ENCODE measurements around the gene TACC2.

TACC2 gene

DNA sequence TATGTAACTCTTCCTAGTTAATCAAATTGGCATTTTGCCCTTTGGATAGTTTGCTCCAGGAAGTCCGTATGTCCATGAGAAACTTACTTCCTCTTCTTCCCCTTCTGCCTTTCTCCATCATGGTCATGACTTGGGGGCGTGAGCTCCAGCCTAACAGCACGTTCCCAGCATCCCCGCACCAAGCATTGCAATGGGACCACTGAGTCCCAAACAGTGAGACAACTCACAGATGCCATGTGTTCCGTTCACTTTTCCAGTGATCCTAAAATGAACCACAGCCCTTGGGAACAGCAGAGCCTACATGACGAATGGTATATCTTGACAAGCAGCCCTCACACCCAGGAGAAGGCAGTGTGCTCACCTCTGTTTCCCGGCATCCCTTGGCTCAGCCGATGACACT lies 292.8 kb downstream of the TACC2 start:
- Histone ChIP-seq H3K27me3 (ENCODE audit: insufficient read depth, low read length, poor library complexity) (no peaks in the 10 kb centered on the region), H3K23ac (ENCODE audit: low read length) (no peak overlapping the region), H3K18ac (ENCODE audit: low read length) (no peak overlapping the region), H3K9ac (ENCODE audit: low read length) (no peak overlapping the region), H3K79me2 (ENCODE audit: control insufficient read depth, insufficient read depth, low read length) (no peaks in the 10 kb centered on the region), H3K27ac (ENCODE audit: low read depth, low read length) (no peak overlapping the region), H2BK120ac (ENCODE audit: low read depth, low read length) (no peak overlapping the region), H2AK5ac (ENCODE audit: low read length) (no peak overlapping the region), H3K4me3 (ENCODE audit: low read length) (no peak overlapping the region), H3K4me2 (ENCODE audit: low read length) (no peak overlapping the region), H3K56ac (ENCODE audit: low read length) (no peak overlapping the region), H3K36me3 (ENCODE audit: control insufficient read depth, insufficient read depth, low read length) (no peaks in the 10 kb centered on the region), H3K4ac (ENCODE audit: low read depth, low read length) (no peak overlapping the region), H3K4me1 (ENCODE audit: control insufficient read depth, low read depth, low read length) (peaks cover 2% of the 10 kb centered on the region), H4K5ac (ENCODE audit: low read length) (no peak overlapping the region), H3K79me1 (ENCODE audit: low read length) (no peaks in the 10 kb centered on the region), H4K8ac (ENCODE audit: low read depth, low read length) (no peak overlapping the region), H2BK5ac (ENCODE audit: low read length) (no peak overlapping the region), H2BK15ac (replicated peaks; ENCODE audit: low read depth) (no peak overlapping the region)
- DNase-seq = no peak
- no CpG with 5 or more reads among the region's 8 CpGs for WGBS (ENCODE audit: extremely low coverage, insufficient coverage, low lambda C conversion rate)

DNA sequence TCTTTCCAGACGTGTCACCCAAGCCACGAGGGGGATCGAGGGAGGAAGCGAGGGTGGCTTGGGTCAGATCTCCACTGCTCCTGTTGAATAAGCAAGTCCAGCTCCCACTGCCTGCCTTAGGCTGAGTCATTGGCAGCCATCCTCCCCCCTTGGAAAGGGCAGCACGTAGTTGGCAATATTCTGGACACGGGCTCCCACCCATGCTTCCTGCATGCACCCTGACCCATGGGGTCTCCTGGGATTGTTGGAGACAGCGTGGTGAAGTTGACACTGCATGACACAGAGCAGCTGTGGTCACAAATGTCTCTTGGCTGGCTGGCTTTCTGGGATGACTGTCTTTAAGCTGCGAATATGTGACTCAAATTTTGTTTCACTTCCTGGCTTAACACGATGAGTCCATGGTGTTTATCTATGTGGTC lies 293.3 kb downstream of the TACC2 start:
- no peak overlapping the region for H2AK5ac ChIP-seq (ENCODE audit: low read length)
- H3K36me3 ChIP-seq (ENCODE audit: control insufficient read depth, insufficient read depth, low read length) = no peaks in the 10 kb centered on the region
- H3K27ac ChIP-seq (ENCODE audit: low read depth, low read length) = no peak overlapping the region
- no peak for DNase-seq
- no peak overlapping the region for H2BK5ac ChIP-seq (ENCODE audit: low read length)
- H3K56ac ChIP-seq (ENCODE audit: low read length) = no peak overlapping the region
- no peaks in the 10 kb centered on the region for H3K79me1 ChIP-seq (ENCODE audit: low read length)
- H3K23ac ChIP-seq (ENCODE audit: low read length) = no peak overlapping the region
- no peaks in the 10 kb centered on the region for H3K27me3 ChIP-seq (ENCODE audit: insufficient read depth, low read length, poor library complexity)
- no peak overlapping the region for H3K18ac ChIP-seq (ENCODE audit: low read length)
- no CpG with 5 or more reads among the region's 9 CpGs for WGBS (ENCODE audit: extremely low coverage, insufficient coverage, low lambda C conversion rate)
- no peak overlapping the region for H4K5ac ChIP-seq (ENCODE audit: low read length)
- H3K4me2 ChIP-seq (ENCODE audit: low read length) = no peak overlapping the region
- H3K9ac ChIP-seq (ENCODE audit: low read length) = no peak overlapping the region
- H3K4ac ChIP-seq (ENCODE audit: low read depth, low read length) = no peak overlapping the region
- H3K79me2 ChIP-seq (ENCODE audit: control insufficient read depth, insufficient read depth, low read length) = no peaks in the 10 kb centered on the region
- no peak overlapping the region for H4K8ac ChIP-seq (ENCODE audit: low read depth, low read length)
- H2BK15ac ChIP-seq (replicated peaks; ENCODE audit: low read depth) = no peak overlapping the region
- no peak overlapping the region for H2BK120ac ChIP-seq (ENCODE audit: low read depth, low read length)
- no peak overlapping the region for H3K4me3 ChIP-seq (ENCODE audit: low read length)
- H3K4me1 ChIP-seq (ENCODE audit: control insufficient read depth, low read depth, low read length) = peaks cover 2% of the 10 kb centered on the region

DNA sequence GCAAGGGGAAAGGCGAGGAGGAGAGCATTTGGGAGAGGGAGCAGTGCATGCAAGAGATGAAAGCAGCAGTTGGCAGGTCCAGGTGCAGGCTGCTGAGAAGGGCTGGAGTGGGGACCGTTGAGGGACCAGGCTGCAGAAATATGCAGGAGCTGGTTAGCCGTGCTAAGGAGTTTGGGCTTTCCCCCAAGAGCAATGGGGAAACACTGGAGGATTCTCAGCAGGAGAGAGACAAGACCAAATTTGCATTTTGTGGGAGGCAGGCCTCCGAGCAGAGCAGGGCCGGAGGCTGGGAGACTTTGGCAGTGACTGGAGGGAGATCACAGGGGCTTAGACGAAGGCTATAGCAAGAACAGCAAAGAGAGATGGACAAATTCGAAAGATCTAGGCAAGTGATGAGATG lies 293.9 kb downstream of the TACC2 start:
- H3K27ac ChIP-seq (ENCODE audit: low read depth, low read length) = no peak overlapping the region
- no peaks in the 10 kb centered on the region for H3K27me3 ChIP-seq (ENCODE audit: insufficient read depth, low read length, poor library complexity)
- no peak overlapping the region for H3K18ac ChIP-seq (ENCODE audit: low read length)
- H3K79me1 ChIP-seq (ENCODE audit: low read length) = no peaks in the 10 kb centered on the region
- H3K4me3 ChIP-seq (ENCODE audit: low read length) = no peak overlapping the region
- H4K8ac ChIP-seq (ENCODE audit: low read depth, low read length) = no peak overlapping the region
- H3K79me2 ChIP-seq (ENCODE audit: control insufficient read depth, insufficient read depth, low read length) = no peaks in the 10 kb centered on the region
- peaks cover 2% of the 10 kb centered on the region for H3K4me1 ChIP-seq (ENCODE audit: control insufficient read depth, low read depth, low read length)
- no peak overlapping the region for H4K5ac ChIP-seq (ENCODE audit: low read length)
- H3K9ac ChIP-seq (ENCODE audit: low read length) = no peak overlapping the region
- no peak overlapping the region for H3K4me2 ChIP-seq (ENCODE audit: low read length)
- peak; percentile 44 for DNase-seq
- no peak overlapping the region for H3K23ac ChIP-seq (ENCODE audit: low read length)
- no CpG with 5 or more reads among the region's 7 CpGs for WGBS (ENCODE audit: extremely low coverage, insufficient coverage, low lambda C conversion rate)
- no peak overlapping the region for H2BK15ac ChIP-seq (replicated peaks; ENCODE audit: low read depth)
- no peak overlapping the region for H2BK120ac ChIP-seq (ENCODE audit: low read depth, low read length)
- H3K36me3 ChIP-seq (ENCODE audit: control insufficient read depth, insufficient read depth, low read length) = no peaks in the 10 kb centered on the region
- H3K4ac ChIP-seq (ENCODE audit: low read depth, low read length) = no peak overlapping the region
- no peak overlapping the region for H3K56ac ChIP-seq (ENCODE audit: low read length)
- H2BK5ac ChIP-seq (ENCODE audit: low read length) = no peak overlapping the region
- no peak overlapping the region for H2AK5ac ChIP-seq (ENCODE audit: low read length)

DNA sequence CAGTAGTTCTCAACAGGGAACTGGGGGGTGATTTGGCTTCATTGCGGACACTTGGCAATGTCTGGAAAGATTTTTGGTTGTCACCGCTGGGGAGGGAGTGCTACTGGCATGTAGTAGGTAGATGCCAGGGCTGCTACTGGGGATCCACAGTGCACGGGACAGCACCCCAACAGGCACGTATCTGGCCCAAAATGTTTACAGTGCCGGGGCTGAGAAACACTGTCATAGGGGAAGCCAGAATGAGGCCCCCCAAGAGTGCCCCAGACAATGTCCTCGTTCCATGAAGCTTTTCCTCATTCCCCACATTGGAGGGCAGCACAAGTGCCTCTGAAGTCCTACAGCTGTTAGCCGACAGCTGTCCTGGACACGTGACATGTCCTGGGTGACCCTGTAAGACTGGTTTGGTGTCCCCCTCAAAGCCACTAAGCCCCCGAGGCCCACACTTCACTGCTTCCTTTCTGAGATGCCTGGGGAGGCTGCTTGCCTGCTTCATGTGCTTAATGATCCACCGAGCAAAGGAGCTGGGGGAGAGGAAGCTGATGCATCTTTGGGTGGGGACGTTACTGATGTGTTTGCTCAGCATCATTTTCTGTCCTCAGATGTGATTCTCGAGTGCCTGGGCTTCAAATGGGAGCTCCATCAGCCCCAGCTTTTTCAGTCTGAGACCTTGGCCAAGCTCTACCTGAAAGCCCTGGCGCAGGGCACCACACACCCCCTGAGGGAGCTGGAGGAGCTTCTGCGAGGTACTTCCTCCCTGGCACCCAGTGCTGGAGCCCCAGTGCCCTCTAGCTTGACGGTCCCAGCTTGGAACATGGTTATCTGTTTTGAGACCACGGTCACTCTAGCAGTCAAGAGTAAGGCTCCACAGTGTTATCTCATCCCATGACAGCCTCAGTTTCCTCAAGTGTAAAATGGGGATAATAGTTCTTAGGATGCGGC lies 296.8 kb downstream of the TACC2 start:
- Histone ChIP-seq H3K4ac (ENCODE audit: low read depth, low read length) (no peak overlapping the region), H3K4me3 (ENCODE audit: low read length) (no peak overlapping the region), H3K27me3 (ENCODE audit: insufficient read depth, low read length, poor library complexity) (no peaks in the 10 kb centered on the region), H3K79me2 (ENCODE audit: control insufficient read depth, insufficient read depth, low read length) (no peaks in the 10 kb centered on the region), H3K27ac (ENCODE audit: low read depth, low read length) (no peak overlapping the region), H3K56ac (ENCODE audit: low read length) (no peak overlapping the region), H3K36me3 (ENCODE audit: control insufficient read depth, insufficient read depth, low read length) (no peaks in the 10 kb centered on the region), H3K4me2 (ENCODE audit: low read length) (no peak overlapping the region), H3K18ac (ENCODE audit: low read length) (no peak overlapping the region), H3K23ac (ENCODE audit: low read length) (no peak overlapping the region), H3K9ac (ENCODE audit: low read length) (no peak overlapping the region), H2BK5ac (ENCODE audit: low read length) (no peak overlapping the region), H4K5ac (ENCODE audit: low read length) (no peak overlapping the region), H2AK5ac (ENCODE audit: low read length) (no peak overlapping the region), H3K4me1 (ENCODE audit: control insufficient read depth, low read depth, low read length) (peaks cover 2% of the 10 kb centered on the region), H2BK15ac (replicated peaks; ENCODE audit: low read depth) (no peak overlapping the region), H3K79me1 (ENCODE audit: low read length) (no peaks in the 10 kb centered on the region), H2BK120ac (ENCODE audit: low read depth, low read length) (no peak overlapping the region), H4K8ac (ENCODE audit: low read depth, low read length) (no peak overlapping the region)
- no peak for DNase-seq
- WGBS (ENCODE audit: extremely low coverage, insufficient coverage, low lambda C conversion rate) = no CpG with 5 or more reads among the region's 17 CpGs

DNA sequence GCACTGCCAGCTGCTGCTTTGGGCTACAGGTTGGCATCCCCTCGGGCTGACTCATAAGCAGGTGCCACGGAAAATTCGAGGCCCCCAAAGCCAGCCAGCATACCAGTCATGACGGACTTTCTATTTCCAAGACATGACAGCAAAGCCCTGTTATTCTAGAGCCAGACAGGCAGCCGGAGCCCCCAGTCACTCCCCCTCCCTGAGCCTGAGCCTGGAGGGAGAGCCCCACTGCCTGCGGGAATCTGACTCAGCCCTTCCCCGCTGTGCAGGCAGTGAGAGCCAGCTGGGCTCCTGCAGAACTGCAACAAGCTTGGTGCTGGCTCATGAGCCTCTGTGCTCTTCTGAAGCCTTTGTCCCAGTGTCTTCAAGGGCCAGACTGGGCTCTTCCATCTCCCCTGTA lies 297.9 kb downstream of the TACC2 start:
- Histone ChIP-seq H3K23ac (ENCODE audit: low read length) (no peak overlapping the region), H3K9ac (ENCODE audit: low read length) (no peak overlapping the region), H3K4me2 (ENCODE audit: low read length) (no peak overlapping the region), H2AK5ac (ENCODE audit: low read length) (no peak overlapping the region), H3K27ac (ENCODE audit: low read depth, low read length) (no peak overlapping the region), H3K18ac (ENCODE audit: low read length) (no peak overlapping the region), H2BK5ac (ENCODE audit: low read length) (no peak overlapping the region), H2BK120ac (ENCODE audit: low read depth, low read length) (no peak overlapping the region), H3K4ac (ENCODE audit: low read depth, low read length) (no peak overlapping the region), H4K8ac (ENCODE audit: low read depth, low read length) (no peak overlapping the region), H3K36me3 (ENCODE audit: control insufficient read depth, insufficient read depth, low read length) (no peaks in the 10 kb centered on the region), H3K27me3 (ENCODE audit: insufficient read depth, low read length, poor library complexity) (no peaks in the 10 kb centered on the region), H3K79me2 (ENCODE audit: control insufficient read depth, insufficient read depth, low read length) (no peaks in the 10 kb centered on the region), H3K56ac (ENCODE audit: low read length) (no peak overlapping the region), H2BK15ac (replicated peaks; ENCODE audit: low read depth) (no peak overlapping the region), H4K5ac (ENCODE audit: low read length) (no peak overlapping the region), H3K4me3 (ENCODE audit: low read length) (no peak overlapping the region), H3K4me1 (ENCODE audit: control insufficient read depth, low read depth, low read length) (peaks cover 2% of the 10 kb centered on the region), H3K79me1 (ENCODE audit: low read length) (no peaks in the 10 kb centered on the region)
- DNase-seq = peak; percentile 78
- no CpG with 5 or more reads among the region's 7 CpGs for WGBS (ENCODE audit: extremely low coverage, insufficient coverage, low lambda C conversion rate)

DNA sequence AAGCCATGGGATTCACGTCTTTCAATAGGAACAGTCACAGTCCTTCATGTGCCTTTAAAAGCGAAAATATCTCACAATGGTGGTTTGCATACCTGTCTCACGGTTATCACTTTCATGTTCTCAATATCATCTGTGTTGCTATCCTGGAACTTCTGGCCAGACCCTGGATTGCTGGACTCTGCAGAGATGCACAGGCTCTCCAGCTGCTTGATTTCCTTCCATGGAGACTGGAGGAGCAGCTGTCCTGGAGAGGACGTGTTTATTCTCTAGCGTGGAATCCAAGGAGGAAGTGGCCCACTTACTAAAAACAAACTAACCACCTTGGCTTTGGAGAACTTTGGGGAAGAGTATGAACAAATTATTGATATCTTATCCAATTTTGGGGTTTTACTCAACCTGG lies 298.6 kb downstream of the TACC2 start:
- H3K36me3 ChIP-seq (ENCODE audit: control insufficient read depth, insufficient read depth, low read length) = no peaks in the 10 kb centered on the region
- H3K4me3 ChIP-seq (ENCODE audit: low read length) = no peak overlapping the region
- H3K4me2 ChIP-seq (ENCODE audit: low read length) = no peak overlapping the region
- no peaks in the 10 kb centered on the region for H3K79me1 ChIP-seq (ENCODE audit: low read length)
- no peaks in the 10 kb centered on the region for H3K79me2 ChIP-seq (ENCODE audit: control insufficient read depth, insufficient read depth, low read length)
- WGBS (ENCODE audit: extremely low coverage, insufficient coverage, low lambda C conversion rate) = no CpG with 5 or more reads among the region's 5 CpGs
- no peak overlapping the region for H2BK15ac ChIP-seq (replicated peaks; ENCODE audit: low read depth)
- no peak overlapping the region for H4K5ac ChIP-seq (ENCODE audit: low read length)
- H3K18ac ChIP-seq (ENCODE audit: low read length) = no peak overlapping the region
- no peak for DNase-seq
- no peak overlapping the region for H2BK5ac ChIP-seq (ENCODE audit: low read length)
- H2AK5ac ChIP-seq (ENCODE audit: low read length) = no peak overlapping the region
- no peak overlapping the region for H2BK120ac ChIP-seq (ENCODE audit: low read depth, low read length)
- H4K8ac ChIP-seq (ENCODE audit: low read depth, low read length) = no peak overlapping the region
- H3K23ac ChIP-seq (ENCODE audit: low read length) = no peak overlapping the region
- peaks cover 2% of the 10 kb centered on the region for H3K4me1 ChIP-seq (ENCODE audit: control insufficient read depth, low read depth, low read length)
- H3K27me3 ChIP-seq (ENCODE audit: insufficient read depth, low read length, poor library complexity) = no peaks in the 10 kb centered on the region
- H3K56ac ChIP-seq (ENCODE audit: low read length) = no peak overlapping the region
- no peak overlapping the region for H3K4ac ChIP-seq (ENCODE audit: low read depth, low read length)
- no peak overlapping the region for H3K9ac ChIP-seq (ENCODE audit: low read length)
- H3K27ac ChIP-seq (ENCODE audit: low read depth, low read length) = no peak overlapping the region

Data from mesendoderm (in vitro differentiated cells).